Thoracic aorta (tissue), 2 donors: ENCODE data around the gene CYP2D6. TPM values are rescaled to one million over a fixed set of nuclear protein-coding genes. Genes with fewer than 3 reads are reported as not detected.

ENCODE experiments used
- ATAC-seq: fragments of 150-250 bp; one replicate; pipeline ENCODE4 v1.8.0; 2017; ENCODE audit warnings: low read depth; ENCODE audit not compliant: insufficient number of reproducible peaks, low FRiP score
- DNase-seq: peaks from one replicate; pipeline ENCODE4 v3.0.0-alpha.2; 2020; ENCODE audit warnings: low spot score
- H3K27ac ChIP-seq, 2 donors: fragments of 200-600 bp; sonication (generic); 1 replicate in 1 of 2; 2 replicates in 1 of 2; pipeline ENCODE4 v1.5.1; 2016; ENCODE audit warnings: mild to moderate bottlenecking in 2 of 2, moderate library complexity in 2 of 2
- H3K27me3 ChIP-seq: fragments of 200-600 bp; sonication (generic); replicated peaks from 2 replicates; pipeline ENCODE4 v1.6.0; 2016; ENCODE audit warnings: mild to moderate bottlenecking; ENCODE audit not compliant: insufficient read depth
- H3K36me3 ChIP-seq: fragments of 200-600 bp; sonication (generic); one replicate; pipeline ENCODE4 v1.5.1; 2016
- H3K4me1 ChIP-seq, 2 donors: fragments of 200-600 bp; sonication (generic); 1 replicate in 1 of 2; 2 replicates in 1 of 2; pipeline versions ENCODE4 v1.5.1 to v1.6.0; 2016; ENCODE audit warnings: low read depth in 2 of 2, mild to moderate bottlenecking in 1 of 2; ENCODE audit not compliant: control insufficient read depth in 1 of 2
- H3K4me3 ChIP-seq: fragments of 200-600 bp; sonication (generic); 2 replicates; pipeline ENCODE4 v1.5.1; 2016; ENCODE audit warnings: mild to moderate bottlenecking
- H3K9me3 ChIP-seq: fragments of 200-600 bp; sonication (generic); 2 replicates; pipeline ENCODE4 v1.5.1; 2016
- CTCF ChIP-seq: fragments of 200-600 bp; sonication (generic); IDR thresholded peaks from one replicate; pipeline ENCODE4 v1.5.1; 2019; ENCODE audit warnings: antibody characterized with exemption
- total RNA-seq, 2 donors: library from RNA; depleted of rRNA; stranded (reverse); fragments of >200 nt; gene quantifications; one replicate each; pipeline versions ENCODE4 v1.1.0 to v1.2.3, GENCODE V29; 2016

The CYP2D6 gene
- total RNA-seq, 2 donors from 2014 or later, result not detected

DNA sequence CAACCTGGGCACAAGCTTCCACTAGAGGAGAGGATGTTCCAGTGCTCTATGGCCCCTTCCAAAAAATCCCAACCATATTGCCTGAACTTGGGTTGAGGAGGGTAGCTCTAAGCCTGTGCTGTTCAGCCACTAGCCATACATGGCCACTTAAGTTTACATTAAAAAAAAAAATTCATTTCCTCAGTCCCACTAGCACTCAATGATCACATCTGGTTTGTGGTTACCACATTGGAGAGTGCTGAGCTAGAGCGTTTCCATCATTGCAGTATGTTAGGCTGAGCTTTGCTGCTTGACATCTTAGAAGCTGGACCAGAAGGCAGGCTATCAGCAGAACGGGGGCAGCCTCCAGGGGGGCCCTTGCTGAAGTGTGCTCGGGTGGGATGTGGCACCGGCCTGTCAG lies 43.5 kb upstream of the CYP2D6 start:
- no peak for ATAC-seq
- Histone ChIP-seq H3K27ac (no peak overlapping the region), H3K9me3 (no peaks in the 10 kb centered on the region), H3K27me3 (no peaks in the 10 kb centered on the region), H3K4me1 (peaks cover 0 to 6% of the 10 kb centered on the region in 2 donors), H3K36me3 (no peaks in the 10 kb centered on the region), H3K4me3 (no peak overlapping the region)
- no peak for DNase-seq
- no peak for TF ChIP-seq CTCF

GRCh38 chr22:42173183-42173926 lies 42.7 kb upstream of the CYP2D6 start:
- peaks cover 2% of the 10 kb centered on the region for H3K36me3 ChIP-seq
- peaks cover 0 to 6% of the 10 kb centered on the region in 2 donors for H3K4me1 ChIP-seq
- H3K9me3 ChIP-seq, result no peaks in the 10 kb centered on the region
- H3K4me3 ChIP-seq, result no peak overlapping the region
- H3K27me3 ChIP-seq, result no peaks in the 10 kb centered on the region
- ATAC-seq, result no peak
- no peak for TF ChIP-seq CTCF
- DNase-seq, result no peak
- no peak overlapping the region for H3K27ac ChIP-seq

GRCh38 chr22:42172773-42173172 lies 42.2 kb upstream of the CYP2D6 start:
- H3K36me3 ChIP-seq, result peaks cover 7% of the 10 kb centered on the region
- no peak overlapping the region for H3K4me3 ChIP-seq
- no peaks in the 10 kb centered on the region for H3K9me3 ChIP-seq
- TF ChIP-seq CTCF, result no peak
- no peak for ATAC-seq
- no peak overlapping the region for H3K27ac ChIP-seq
- no peaks in the 10 kb centered on the region for H3K27me3 ChIP-seq
- no peak for DNase-seq
- peaks cover 0 to 6% of the 10 kb centered on the region in 2 donors for H3K4me1 ChIP-seq

- Histone ChIP-seq H3K36me3 (peaks cover 11% of the 10 kb centered on the region), H3K4me1 (peaks cover 0 to 6% of the 10 kb centered on the region in 2 donors), H3K27me3 (no peaks in the 10 kb centered on the region), H3K4me3 (no peak overlapping the region), H3K9me3 (no peaks in the 10 kb centered on the region), H3K27ac (no peak overlapping the region)
- no peak for TF ChIP-seq CTCF
- DNase-seq (no peak), ATAC-seq (no peak)
Measured at GRCh38 chr22:42171946-42172719, 41.5 kb upstream of the CYP2D6 start.

DNA sequence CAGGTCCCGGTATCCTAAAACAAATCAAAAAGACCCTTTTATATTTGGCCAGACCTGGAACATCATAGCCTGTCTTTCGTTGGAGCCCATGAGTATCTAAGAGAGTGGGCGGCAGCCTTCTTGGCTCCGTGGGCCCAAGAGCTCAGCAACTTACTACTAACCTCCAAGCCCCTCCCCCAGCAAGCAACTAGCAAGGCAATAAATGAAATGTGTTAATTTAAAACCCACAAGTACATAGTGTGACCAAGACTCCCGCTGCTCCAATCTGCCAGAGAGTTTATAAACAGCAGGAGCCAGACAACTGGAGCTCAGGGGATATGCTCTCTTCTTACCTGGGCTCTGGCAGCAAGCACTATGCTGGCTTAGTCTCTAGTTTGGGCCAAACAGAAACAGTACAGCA lies 40.8 kb upstream of the CYP2D6 start:
- H3K27me3 ChIP-seq, result no peaks in the 10 kb centered on the region
- no peak overlapping the region for H3K27ac ChIP-seq
- peaks cover 0 to 6% of the 10 kb centered on the region in 2 donors for H3K4me1 ChIP-seq
- no peaks in the 10 kb centered on the region for H3K9me3 ChIP-seq
- no peak for TF ChIP-seq CTCF
- ATAC-seq (no peak), DNase-seq (no peak)
- H3K4me3 ChIP-seq, result no peak overlapping the region
- H3K36me3 ChIP-seq, result peaks cover 12% of the 10 kb centered on the region
